AG04450 (cell line): ENCODE measurements around the gene CEMIP2. TPM values are rescaled to one million over a fixed set of nuclear protein-coding genes. Genes with fewer than 3 reads are reported as not detected.

Experiments
- CTCF ChIA-PET: fragments of 300-600, 350-600 bp; formaldehyde crosslinking; extraction: SDS; loops from one replicate; lab custom pipeline; 2022; ENCODE audit warnings: antibody characterized with exemption, inconsistent platforms; lab: Charles Lee
- POLR2A ChIA-PET: fragments of 350-600 bp; formaldehyde crosslinking; extraction: SDS; loops from one replicate; lab custom pipeline; 2021; ENCODE audit warnings: antibody characterized with exemption, inconsistent platforms; lab: Yijun Ruan, JAX
- DNase-seq: peaks from one replicate; pipeline ENCODE4 v3.0.0-alpha.2; 2011; ENCODE audit warnings: low read depth, low spot score
- H3K27ac ChIP-seq: one replicate; pipeline ENCODE4 v1.5.1; 2012; ENCODE audit warnings: low read depth, low read length, control low read depth
- H3K27me3 ChIP-seq: one replicate; pipeline ENCODE4 v1.6.0; 2012; ENCODE audit warnings: low read length; ENCODE audit not compliant: control insufficient read depth, insufficient read depth
- H3K4me3 ChIP-seq: 2 replicates; pipeline ENCODE4 v1.5.1; 2011; ENCODE audit warnings: mild to moderate bottlenecking, low read depth, low read length, control low read depth
- H3K9me3 ChIP-seq: 2 replicates; pipeline ENCODE4 v1.5.1; 2012; ENCODE audit warnings: low read length; ENCODE audit not compliant: control insufficient read depth, insufficient read depth
- polyA plus RNA-seq: library from polyadenylated mRNA; depleted of rRNA; stranded (reverse); fragments of >200 nt; gene quantifications from 2 replicates; pipeline ENCODE4 v1.2.3, GENCODE V29; 2011
- TF ChIP-seq, protein P1 (sequence below): IDR thresholded peaks from 2 replicates; pipeline ENCODE4 v1.5.1; 2011; ENCODE audit warnings: low read depth, low read length, control low read depth, inconsistent platforms

Gene CEMIP2
- polyA plus RNA-seq, 1 experiment: 54.4 TPM

DNA sequence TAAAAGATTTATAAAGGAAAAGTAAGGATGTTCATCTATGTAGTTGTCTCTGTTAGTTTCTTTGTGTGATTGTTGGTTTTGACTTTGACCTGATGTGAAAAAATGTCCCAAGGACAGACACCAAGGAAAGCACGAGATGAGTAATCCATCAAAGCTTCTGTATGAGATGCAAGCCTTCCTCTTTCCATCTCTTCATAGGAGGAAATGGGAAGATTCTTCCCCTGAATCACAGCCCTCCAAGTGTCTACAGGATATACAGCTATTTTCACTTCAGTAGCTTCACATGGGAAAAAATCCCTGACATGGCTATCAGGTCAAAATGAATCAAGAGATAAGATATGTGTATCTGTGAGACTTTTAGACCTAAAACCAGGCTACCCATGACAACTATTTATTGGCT, 29.0 kb upstream of the CEMIP2 start:
- POLR2A ChIA-PET: no interaction called here
- TF ChIP-seq, protein P1, sequence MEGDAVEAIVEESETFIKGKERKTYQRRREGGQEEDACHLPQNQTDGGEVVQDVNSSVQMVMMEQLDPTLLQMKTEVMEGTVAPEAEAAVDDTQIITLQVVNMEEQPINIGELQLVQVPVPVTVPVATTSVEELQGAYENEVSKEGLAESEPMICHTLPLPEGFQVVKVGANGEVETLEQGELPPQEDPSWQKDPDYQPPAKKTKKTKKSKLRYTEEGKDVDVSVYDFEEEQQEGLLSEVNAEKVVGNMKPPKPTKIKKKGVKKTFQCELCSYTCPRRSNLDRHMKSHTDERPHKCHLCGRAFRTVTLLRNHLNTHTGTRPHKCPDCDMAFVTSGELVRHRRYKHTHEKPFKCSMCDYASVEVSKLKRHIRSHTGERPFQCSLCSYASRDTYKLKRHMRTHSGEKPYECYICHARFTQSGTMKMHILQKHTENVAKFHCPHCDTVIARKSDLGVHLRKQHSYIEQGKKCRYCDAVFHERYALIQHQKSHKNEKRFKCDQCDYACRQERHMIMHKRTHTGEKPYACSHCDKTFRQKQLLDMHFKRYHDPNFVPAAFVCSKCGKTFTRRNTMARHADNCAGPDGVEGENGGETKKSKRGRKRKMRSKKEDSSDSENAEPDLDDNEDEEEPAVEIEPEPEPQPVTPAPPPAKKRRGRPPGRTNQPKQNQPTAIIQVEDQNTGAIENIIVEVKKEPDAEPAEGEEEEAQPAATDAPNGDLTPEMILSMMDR: no peak
- DNase-seq: no peak
- Histone ChIP-seq H3K27ac (no peak overlapping the region), H3K9me3 (no peaks in the 10 kb centered on the region), H3K4me3 (no peak overlapping the region), H3K27me3 (no peaks in the 10 kb centered on the region)
- CTCF ChIA-PET: interaction anchor here (0.6 to 4.4 kb wide), 2 partner anchors 10 to 446 kb away, joined by 3 to 35 read pairs; no protein-coding TSS in a partner anchor

- Histone ChIP-seq H3K9me3 (no peaks in the 10 kb centered on the region), H3K27ac (no peak overlapping the region), H3K4me3 (no peak overlapping the region), H3K27me3 (no peaks in the 10 kb centered on the region)
- TF ChIP-seq, protein P1: no peak
- CTCF ChIA-PET: interaction anchor here (1.6 to 4.4 kb wide), 2 partner anchors 11 to 23 kb away, joined by 5 to 35 read pairs; no protein-coding TSS in a partner anchor
- POLR2A ChIA-PET: no interaction called here
- DNase-seq: no peak
Measured at GRCh38 chr9:71796100-71796767, 27.9 kb upstream of the CEMIP2 start.

- no peak for DNase-seq
- Histone ChIP-seq H3K4me3 (no peak overlapping the region), H3K9me3 (no peaks in the 10 kb centered on the region), H3K27ac (no peak overlapping the region), H3K27me3 (no peaks in the 10 kb centered on the region)
- TF ChIP-seq, protein P1: no peak
- CTCF ChIA-PET: interaction anchor here (1.6 to 4.4 kb wide), 2 partner anchors 12 to 24 kb away, joined by 5 to 35 read pairs; no protein-coding TSS in a partner anchor
- POLR2A ChIA-PET: no interaction called here
Measured at GRCh38 chr9:71795097-71795813, 26.9 kb upstream of the CEMIP2 start.

DNA sequence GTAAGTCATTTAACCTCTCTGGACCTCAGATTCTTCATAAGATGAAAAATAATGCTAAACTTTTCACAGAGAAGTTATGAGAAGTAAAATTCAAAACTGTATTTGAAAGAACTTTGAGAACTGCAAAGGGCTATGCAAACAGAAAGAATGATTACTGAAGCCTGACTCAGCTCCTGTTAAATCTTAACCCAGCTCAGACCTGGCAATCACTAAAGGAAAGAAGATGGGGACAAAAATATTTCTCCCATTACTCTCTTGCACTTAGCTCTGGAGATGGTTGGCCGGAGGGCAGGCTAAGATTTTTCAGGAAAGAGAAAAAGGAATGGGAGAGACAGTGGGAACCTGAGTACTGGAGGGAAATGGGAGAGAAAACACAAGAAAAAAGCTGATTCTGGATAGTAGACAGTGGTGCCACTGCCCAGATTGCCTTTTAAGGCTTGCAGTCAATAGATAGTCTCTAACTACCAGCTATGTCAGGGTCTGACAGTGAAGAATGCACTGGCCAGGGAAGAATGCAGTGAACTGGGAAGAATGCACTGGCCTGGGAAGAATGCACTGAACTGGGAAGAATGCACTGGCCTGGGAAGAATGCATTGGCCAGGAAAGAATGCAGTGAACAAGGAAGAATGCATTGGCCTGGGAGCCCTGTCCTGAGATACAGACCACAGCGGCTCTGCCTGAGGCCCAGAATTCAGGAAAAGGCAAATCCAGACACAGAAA, 25.2 kb upstream of the CEMIP2 start:
- peak overlapping the region; percentile 53 for H3K27ac ChIP-seq
- H3K9me3 ChIP-seq: no peaks in the 10 kb centered on the region
- no peaks in the 10 kb centered on the region for H3K27me3 ChIP-seq
- ChIA-PET CTCF (interaction anchor here (0.9 to 3.7 kb wide), 5 partner anchors 10 to 189 kb away, joined by 3 to 16 read pairs (median 7); no protein-coding TSS in a partner anchor), POLR2A (interaction anchor here (1.1 to 1.4 kb wide), 2 partner anchors 117 to 231 kb away, joined by 3 to 4 read pairs; partner anchors contain the start of gene ABHD17B)
- peak; percentile 37 for DNase-seq
- no peak overlapping the region for H3K4me3 ChIP-seq
- TF ChIP-seq, protein P1: no peak
